ENCODE results near the gene XPOT. TPM values are rescaled to one million over a fixed set of nuclear protein-coding genes. Genes with fewer than 3 reads are reported as not detected.

XPOT gene
- total and polyA plus RNA-seq, 4 donors: 16.7 to 44.8 (median 23.8) TPM

DNA sequence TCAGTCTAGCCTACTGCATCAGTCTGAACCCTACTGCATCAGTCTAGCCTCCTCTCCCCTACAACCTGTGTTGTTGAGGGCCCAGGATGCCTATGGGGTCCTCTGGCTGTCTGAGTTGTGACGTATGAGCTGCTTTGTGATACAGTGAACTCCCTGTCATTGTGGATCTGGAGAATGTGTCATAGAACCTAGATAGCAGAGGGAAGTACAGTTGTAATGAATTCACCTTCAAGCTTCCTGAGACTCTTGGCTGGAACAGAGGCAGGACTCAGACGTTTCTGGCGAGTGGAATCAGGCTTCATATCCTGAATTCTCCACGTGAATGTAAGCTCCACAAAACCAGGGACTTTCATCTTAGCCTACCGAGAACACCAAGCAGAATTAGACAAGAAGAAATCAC lies 64.8 kb downstream of the XPOT start:
- WGBS: 81% methylated on average over 5 of the region's 5 CpGs
- H3K9ac ChIP-seq (ENCODE audit: low read depth in 1 of 2, low read length in 2 of 2): no peak overlapping the region
- no peaks in the 10 kb centered on the region for H3K9me3 ChIP-seq (ENCODE audit: control insufficient read depth in 4 of 4, low read length in 3 of 4)
- DNase-seq (ENCODE audit: low spot score): no peak
- no peak overlapping the region for H3K4me3 ChIP-seq (ENCODE audit: low read depth in 1 of 3, low read length in 3 of 3)
- H3K4me1 ChIP-seq (ENCODE audit: control insufficient read depth in 4 of 4, insufficient read depth in 4 of 4, low read length in 3 of 4): no peaks in the 10 kb centered on the region
- no peaks in the 10 kb centered on the region for H3K27me3 ChIP-seq (ENCODE audit: control insufficient read depth in 4 of 4, insufficient read depth in 4 of 4, low read length in 3 of 4)
- TF ChIP-seq, protein P1, sequence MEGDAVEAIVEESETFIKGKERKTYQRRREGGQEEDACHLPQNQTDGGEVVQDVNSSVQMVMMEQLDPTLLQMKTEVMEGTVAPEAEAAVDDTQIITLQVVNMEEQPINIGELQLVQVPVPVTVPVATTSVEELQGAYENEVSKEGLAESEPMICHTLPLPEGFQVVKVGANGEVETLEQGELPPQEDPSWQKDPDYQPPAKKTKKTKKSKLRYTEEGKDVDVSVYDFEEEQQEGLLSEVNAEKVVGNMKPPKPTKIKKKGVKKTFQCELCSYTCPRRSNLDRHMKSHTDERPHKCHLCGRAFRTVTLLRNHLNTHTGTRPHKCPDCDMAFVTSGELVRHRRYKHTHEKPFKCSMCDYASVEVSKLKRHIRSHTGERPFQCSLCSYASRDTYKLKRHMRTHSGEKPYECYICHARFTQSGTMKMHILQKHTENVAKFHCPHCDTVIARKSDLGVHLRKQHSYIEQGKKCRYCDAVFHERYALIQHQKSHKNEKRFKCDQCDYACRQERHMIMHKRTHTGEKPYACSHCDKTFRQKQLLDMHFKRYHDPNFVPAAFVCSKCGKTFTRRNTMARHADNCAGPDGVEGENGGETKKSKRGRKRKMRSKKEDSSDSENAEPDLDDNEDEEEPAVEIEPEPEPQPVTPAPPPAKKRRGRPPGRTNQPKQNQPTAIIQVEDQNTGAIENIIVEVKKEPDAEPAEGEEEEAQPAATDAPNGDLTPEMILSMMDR (IDR thresholded peaks at IDR 0.05; ENCODE audit: low read depth, low read length, missing input control): no peak
- H3K27ac ChIP-seq (ENCODE audit: low read depth in 1 of 2, low read length in 2 of 2): no peak overlapping the region
- H3K36me3 ChIP-seq (ENCODE audit: control insufficient read depth in 4 of 4, insufficient read depth in 3 of 4, low read depth in 1 of 4, low read length in 3 of 4): peaks cover 9 to 49% (median 32%) of the 10 kb centered on the region in 4 donors

DNA sequence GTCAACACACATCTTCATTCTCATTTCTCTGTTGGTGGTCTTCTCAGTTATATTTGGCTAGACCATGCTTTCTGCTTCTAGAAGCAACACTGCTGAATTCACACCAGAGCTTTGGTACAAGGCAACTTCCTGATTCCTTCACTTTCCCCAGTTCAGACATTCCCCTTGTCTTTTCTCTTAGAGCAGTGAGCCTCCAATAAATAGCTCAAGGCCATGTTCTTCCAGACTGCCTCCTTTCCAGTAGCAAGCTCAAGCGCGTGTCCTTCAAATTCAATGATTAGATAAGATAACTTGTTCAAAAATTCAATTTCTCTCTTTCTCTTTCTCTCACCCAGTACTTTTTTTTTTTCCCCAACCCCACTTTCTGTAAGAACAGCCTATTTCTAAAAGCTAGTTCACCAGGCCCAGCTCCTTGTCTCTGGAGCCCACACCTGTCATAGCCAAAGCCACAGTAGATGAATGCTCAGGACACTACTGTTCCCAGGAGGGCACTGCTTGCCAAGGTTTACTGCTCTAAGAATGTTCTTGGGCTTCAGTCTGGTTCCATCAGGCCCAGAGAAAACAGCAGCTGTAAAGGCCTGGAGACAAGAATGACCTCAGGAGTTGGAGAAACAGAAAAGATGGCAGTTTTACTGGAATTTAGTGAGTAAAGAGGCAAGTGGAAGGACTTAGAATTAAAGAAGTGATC lies 65.4 kb downstream of the XPOT start:
- H3K36me3 ChIP-seq (ENCODE audit: control insufficient read depth in 4 of 4, insufficient read depth in 3 of 4, low read depth in 1 of 4, low read length in 3 of 4): peaks cover 9 to 52% (median 36%) of the 10 kb centered on the region in 4 donors
- no peak overlapping the region for H3K9ac ChIP-seq (ENCODE audit: low read depth in 1 of 2, low read length in 2 of 2)
- H3K9me3 ChIP-seq (ENCODE audit: control insufficient read depth in 4 of 4, low read length in 3 of 4): no peaks in the 10 kb centered on the region
- TF ChIP-seq HNF4G (IDR thresholded peaks at IDR 0.05) (no peak), TAF1 (conservative IDR thresholded peaks at IDR 0.05) (no peak), FOXA2 (IDR thresholded peaks at IDR 0.05) (no peak), HNF4A (conservative IDR thresholded peaks at IDR 0.05) (no peak), NR2F2 (IDR thresholded peaks at IDR 0.05) (no peak)
- no peaks in the 10 kb centered on the region for H3K27me3 ChIP-seq (ENCODE audit: control insufficient read depth in 4 of 4, insufficient read depth in 4 of 4, low read length in 3 of 4)
- H3K4me1 ChIP-seq (ENCODE audit: control insufficient read depth in 4 of 4, insufficient read depth in 4 of 4, low read length in 3 of 4): no peaks in the 10 kb centered on the region
- no peak overlapping the region for H3K27ac ChIP-seq (ENCODE audit: low read depth in 1 of 2, low read length in 2 of 2)
- H3K4me3 ChIP-seq (ENCODE audit: low read depth in 1 of 3, low read length in 3 of 3): no peak overlapping the region
- no peak for DNase-seq (ENCODE audit: low spot score)
- 98% methylated on average over 2 of the region's 2 CpGs for WGBS

DNA sequence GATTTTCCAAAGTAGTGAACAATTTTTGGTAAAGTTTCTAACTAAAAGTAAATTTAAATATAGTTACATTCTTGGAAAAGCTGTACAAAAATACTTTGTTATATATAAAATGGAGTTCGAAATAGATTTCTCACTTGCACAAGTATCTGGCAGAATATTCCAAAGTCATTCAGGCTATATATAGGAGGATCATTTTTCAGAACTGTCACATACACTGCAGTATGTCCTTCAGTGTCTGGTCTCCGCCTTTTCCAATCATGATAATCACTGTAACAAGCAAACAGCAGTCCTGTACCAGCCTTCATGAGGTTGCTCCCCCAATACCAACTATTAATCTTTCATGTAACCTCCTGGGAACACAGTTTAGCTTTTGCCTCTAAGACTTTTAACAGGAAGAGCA lies 66.3 kb downstream of the XPOT start:
- 92% methylated on average over 2 of the region's 2 CpGs for WGBS

DNA sequence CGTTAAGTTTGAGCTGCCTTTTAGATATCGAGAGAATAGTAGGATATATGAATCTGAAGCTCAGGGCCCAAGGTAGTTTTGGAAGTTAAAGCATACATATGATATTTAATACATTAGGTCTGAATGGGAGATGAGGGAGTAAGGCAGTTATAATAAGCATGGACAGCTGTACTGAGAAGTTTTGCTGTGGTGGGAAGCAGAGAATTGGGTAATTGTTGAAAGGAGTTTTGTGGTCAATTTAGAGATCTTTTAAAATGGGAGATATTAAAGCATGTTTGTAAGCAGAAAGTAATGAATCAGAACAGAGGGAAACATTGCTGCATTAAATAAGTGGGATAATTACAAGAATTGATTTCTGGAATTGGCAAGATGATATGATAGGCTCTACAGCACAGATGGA lies 69.0 kb downstream of the XPOT start:
- no peak overlapping the region for H3K4me3 ChIP-seq (ENCODE audit: low read depth in 1 of 3, low read length in 3 of 3)
- over 99% methylated on average over 2 of the region's 2 CpGs for WGBS
- peaks cover 9 to 53% (median 39%) of the 10 kb centered on the region in 4 donors for H3K36me3 ChIP-seq (ENCODE audit: control insufficient read depth in 4 of 4, insufficient read depth in 3 of 4, low read depth in 1 of 4, low read length in 3 of 4)
- H3K9me3 ChIP-seq (ENCODE audit: control insufficient read depth in 4 of 4, low read length in 3 of 4): peaks cover 0 to 3% (median 1%) of the 10 kb centered on the region in 4 donors
- no peak overlapping the region for H3K27ac ChIP-seq (ENCODE audit: low read depth in 1 of 2, low read length in 2 of 2)
- H3K27me3 ChIP-seq (ENCODE audit: control insufficient read depth in 4 of 4, insufficient read depth in 4 of 4, low read length in 3 of 4): no peaks in the 10 kb centered on the region
- H3K4me1 ChIP-seq (ENCODE audit: control insufficient read depth in 4 of 4, insufficient read depth in 4 of 4, low read length in 3 of 4): no peaks in the 10 kb centered on the region
- no peak for DNase-seq (ENCODE audit: low spot score)
- H3K9ac ChIP-seq (ENCODE audit: low read depth in 1 of 2, low read length in 2 of 2): no peak overlapping the region
- TF ChIP-seq FOXA1 (IDR thresholded peaks at IDR 0.05) (no peak), HNF4A (conservative IDR thresholded peaks at IDR 0.05) (no peak), RXRA (IDR thresholded peaks at IDR 0.05) (no peak), JUND (IDR thresholded peaks at IDR 0.05) (no peak), HNF4G (IDR thresholded peaks at IDR 0.05) (no peak), TAF1 (conservative IDR thresholded peaks at IDR 0.05) (no peak), EGR1 (IDR thresholded peaks at IDR 0.05; ENCODE audit: low read depth in 2 of 2) (no peak), GABPA (IDR thresholded peaks at IDR 0.05 in 1 of 2, conservative IDR thresholded peaks at IDR 0.05 in 1 of 2) (no peak), FOXA2 (IDR thresholded peaks at IDR 0.05) (no peak), SP1 (IDR thresholded peaks at IDR 0.05) (no peak)
- TF ChIP-seq, protein P2, sequence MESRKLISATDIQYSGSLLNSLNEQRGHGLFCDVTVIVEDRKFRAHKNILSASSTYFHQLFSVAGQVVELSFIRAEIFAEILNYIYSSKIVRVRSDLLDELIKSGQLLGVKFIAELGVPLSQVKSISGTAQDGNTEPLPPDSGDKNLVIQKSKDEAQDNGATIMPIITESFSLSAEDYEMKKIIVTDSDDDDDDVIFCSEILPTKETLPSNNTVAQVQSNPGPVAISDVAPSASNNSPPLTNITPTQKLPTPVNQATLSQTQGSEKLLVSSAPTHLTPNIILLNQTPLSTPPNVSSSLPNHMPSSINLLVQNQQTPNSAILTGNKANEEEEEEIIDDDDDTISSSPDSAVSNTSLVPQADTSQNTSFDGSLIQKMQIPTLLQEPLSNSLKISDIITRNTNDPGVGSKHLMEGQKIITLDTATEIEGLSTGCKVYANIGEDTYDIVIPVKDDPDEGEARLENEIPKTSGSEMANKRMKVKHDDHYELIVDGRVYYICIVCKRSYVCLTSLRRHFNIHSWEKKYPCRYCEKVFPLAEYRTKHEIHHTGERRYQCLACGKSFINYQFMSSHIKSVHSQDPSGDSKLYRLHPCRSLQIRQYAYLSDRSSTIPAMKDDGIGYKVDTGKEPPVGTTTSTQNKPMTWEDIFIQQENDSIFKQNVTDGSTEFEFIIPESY (IDR thresholded peaks at IDR 0.05): no peak

More for the DNA sequence above, 66.3 kb downstream of the XPOT start:
- no peaks in the 10 kb centered on the region for H3K27me3 ChIP-seq (ENCODE audit: control insufficient read depth in 4 of 4, insufficient read depth in 4 of 4, low read length in 3 of 4)
- no peak for TF ChIP-seq YY1 (IDR thresholded peaks at IDR 0.05)
- no peak for TF ChIP-seq FOXA2 (IDR thresholded peaks at IDR 0.05)
- TF ChIP-seq, protein P2 (IDR thresholded peaks at IDR 0.05): no peak
- no peak overlapping the region for H3K9ac ChIP-seq (ENCODE audit: low read depth in 1 of 2, low read length in 2 of 2)
- no peak for DNase-seq (ENCODE audit: low spot score)
- H3K4me1 ChIP-seq (ENCODE audit: control insufficient read depth in 4 of 4, insufficient read depth in 4 of 4, low read length in 3 of 4): no peaks in the 10 kb centered on the region
- H3K36me3 ChIP-seq (ENCODE audit: control insufficient read depth in 4 of 4, insufficient read depth in 3 of 4, low read depth in 1 of 4, low read length in 3 of 4): peaks cover 9 to 58% (median 39%) of the 10 kb centered on the region in 4 donors
- H3K4me3 ChIP-seq (ENCODE audit: low read depth in 1 of 3, low read length in 3 of 3): no peak overlapping the region
- H3K9me3 ChIP-seq (ENCODE audit: control insufficient read depth in 4 of 4, low read length in 3 of 4): peaks cover 0 to under 1% (median 0%) of the 10 kb centered on the region in 4 donors
- no peak overlapping the region for H3K27ac ChIP-seq (ENCODE audit: low read depth in 1 of 2, low read length in 2 of 2)

All from liver (tissue), 9 donors.